Heart left ventricle (tissue), 16 donors: ENCODE results near the gene MRPL27. TPM values are rescaled to one million over a fixed set of nuclear protein-coding genes. Genes with fewer than 3 reads are reported as not detected.

Experiments used
- ATAC-seq, 4 donors: fragments of 200-7000 bp; cut with Tn5 transposase; one replicate each; pipeline ENCODE4 v1.9.1; 2020 to 2022; ENCODE audit warnings: moderate library complexity in 4 of 4, mild to moderate bottlenecking in 3 of 4, moderate number of reproducible peaks in 1 of 4
- DNase-seq, 5 donors: peaks; one replicate each; pipeline ENCODE4 v3.0.0-alpha.2; 2020
- H3K27ac ChIP-seq, 12 donors: fragments of 200-600 bp; sonication (generic) in 4 of 12; one replicate each; pipeline versions ENCODE4 v1.5.0 to v1.8.0; 2016 to 2022; ENCODE audit warnings: mild to moderate bottlenecking in 2 of 12
- H3K27me3 ChIP-seq, 9 donors: fragments of 200-600 bp; sonication (generic) in 2 of 9; one replicate each; pipeline versions ENCODE4 v1.5.1 to v1.8.0; 2016 to 2022; ENCODE audit warnings: mild to moderate bottlenecking in 3 of 9
- H3K36me3 ChIP-seq, 9 donors: fragments of 200-600 bp; sonication (generic) in 2 of 9; one replicate each; pipeline versions ENCODE4 v1.5.0 to v1.8.0; 2018 to 2022; ENCODE audit warnings: mild to moderate bottlenecking in 2 of 9
- H3K4me1 ChIP-seq, 12 donors: fragments of 200-600 bp; sonication (generic) in 4 of 12; one replicate each; pipeline versions ENCODE4 v1.5.0 to v1.8.0; 2016 to 2022; ENCODE audit warnings: mild to moderate bottlenecking in 3 of 12
- H3K4me3 ChIP-seq, 12 donors: fragments of 200-600 bp; sonication (generic) in 4 of 12; one replicate each; pipeline versions ENCODE4 v1.5.0 to v1.8.0; 2017 to 2022; ENCODE audit warnings: mild to moderate bottlenecking in 9 of 12, moderate library complexity in 4 of 12
- H3K9me3 ChIP-seq, 12 donors: fragments of 200-600 bp; sonication (generic) in 4 of 12; one replicate each; pipeline versions ENCODE4 v1.5.0 to v1.8.0; 2016 to 2022; ENCODE audit warnings: mild to moderate bottlenecking in 1 of 12
- POLR2A ChIP-seq, 2 donors: fragments of 450-650 bp; IDR thresholded peaks; one replicate each; pipeline ENCODE4 v1.6.1; 2017; ENCODE audit warnings: antibody characterized with exemption in 2 of 2, mild to moderate bottlenecking in 2 of 2, moderate library complexity in 2 of 2
- WGBS, 4 donors: extraction: QIAGEN DNeasy Blood & Tissue Kit in 2 of 4; methylation state at CpG; one replicate each; pipeline versions ENCODE4 v1.1.5 to v1.1.7; 2013 to 2018; 5-methylcytosine and 5-hydroxymethylcytosine counted together
- intact Hi-C, 10 donors: fragments of 100-400 bp; cut with DNase I; formaldehyde crosslinking; loops; one replicate each; pipeline versions ENCODE4 v1.11.1 to v1.14.2; 2022
- polyA plus RNA-seq, 2 donors: library from polyadenylated mRNA; stranded (reverse); fragments of 200-250 nt; gene quantifications; one replicate each; pipeline ENCODE4 v1.2.3, GENCODE V29; 2013
- total RNA-seq, 9 donors: library from RNA; depleted of rRNA in 2 of 9; stranded (reverse); fragments of >200 nt in 2 of 9; fragmentation: NEBNext Ultra II Directional in 3 of 9; extraction: Animal tissue kit (Norgen Biotek cat#: 25700) in 3 of 9; gene quantifications; one replicate each; pipeline versions ENCODE4 v1.1.0 to v1.2.4, GENCODE V29; 2016 to 2023
- TF ChIP-seq, protein P1 (sequence below), 12 donors: fragments of 200-600 bp; sonication (generic) in 4 of 12; IDR thresholded peaks; one replicate each; pipeline versions ENCODE4 v1.5.0 to v1.8.0; 2018 to 2022; ENCODE audit warnings: antibody characterized with exemption in 12 of 12, mild to moderate bottlenecking in 5 of 12
- donor health status: ischemic (EF 13 %, LVEDD 7.1; RV severe dilation, severe dysfunction).
- donor health status: healthy with polysubstance abuse.
- donor health status: DM: no; HTN: yes; CAD: no.
- donor health status: DM: no; HTN: no; CAD: no.
- donor health status: ischemic (EF 25% LVEDD 6.9; RV normal size, moderate dysfunction).
- donor health status: ischemic (EF 25% LVEDD 5.7; RV mildly dilated, moderate dysfunction).
- donor health status: healthy.
- donor health status: DM: yes; HTN: yes; CAD: no.
- donor health status: ischemic (EF 35%, LVEDD 5.7; RV mildly dilated, moderate dysfunction).
- donor health status: nonischemic (EF 11% LVEDD 7.7; RV severe dilation, severe dysfunction).
- donor health status: DM: yes; HTN: yes; CAD: no.
- donor health status: PGD.
- donor health status: ischemic (EF 29% LVEDD 5.4; RV normal size, mild dysfunction).
- donor health status: nonischemic (EF 23%, LVEDD 6.1; RV moderate dilation, normal function).

The MRPL27 gene
- total and polyA plus RNA-seq, 11 donors = 52.9 to 243 (median 74.5) TPM

DNA sequence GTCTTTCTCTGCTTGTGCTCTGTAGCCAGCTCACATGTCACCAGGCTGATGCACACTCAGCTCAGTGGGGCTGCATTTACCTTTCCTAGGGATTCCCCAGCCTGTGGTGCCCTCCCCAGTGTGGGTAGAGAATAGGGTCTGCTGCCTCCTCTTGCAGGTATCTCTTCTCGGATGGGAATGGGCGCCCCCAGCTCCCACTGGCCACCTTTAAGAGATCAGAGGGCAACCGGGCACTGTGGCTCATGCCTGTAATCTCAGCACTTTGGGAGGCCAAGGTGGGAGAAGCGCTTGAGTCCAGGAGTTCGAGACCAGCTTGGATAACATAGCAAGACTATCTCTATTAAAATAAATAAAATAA lies 23.8 kb downstream of the MRPL27 start:
- TF ChIP-seq, protein P1, sequence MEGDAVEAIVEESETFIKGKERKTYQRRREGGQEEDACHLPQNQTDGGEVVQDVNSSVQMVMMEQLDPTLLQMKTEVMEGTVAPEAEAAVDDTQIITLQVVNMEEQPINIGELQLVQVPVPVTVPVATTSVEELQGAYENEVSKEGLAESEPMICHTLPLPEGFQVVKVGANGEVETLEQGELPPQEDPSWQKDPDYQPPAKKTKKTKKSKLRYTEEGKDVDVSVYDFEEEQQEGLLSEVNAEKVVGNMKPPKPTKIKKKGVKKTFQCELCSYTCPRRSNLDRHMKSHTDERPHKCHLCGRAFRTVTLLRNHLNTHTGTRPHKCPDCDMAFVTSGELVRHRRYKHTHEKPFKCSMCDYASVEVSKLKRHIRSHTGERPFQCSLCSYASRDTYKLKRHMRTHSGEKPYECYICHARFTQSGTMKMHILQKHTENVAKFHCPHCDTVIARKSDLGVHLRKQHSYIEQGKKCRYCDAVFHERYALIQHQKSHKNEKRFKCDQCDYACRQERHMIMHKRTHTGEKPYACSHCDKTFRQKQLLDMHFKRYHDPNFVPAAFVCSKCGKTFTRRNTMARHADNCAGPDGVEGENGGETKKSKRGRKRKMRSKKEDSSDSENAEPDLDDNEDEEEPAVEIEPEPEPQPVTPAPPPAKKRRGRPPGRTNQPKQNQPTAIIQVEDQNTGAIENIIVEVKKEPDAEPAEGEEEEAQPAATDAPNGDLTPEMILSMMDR (IDR thresholded peaks at IDR 0.05) = no peak
- no peak for TF ChIP-seq POLR2A (IDR thresholded peaks at IDR 0.05)
- H3K36me3 ChIP-seq = peaks cover 0 to 13% (median 9%) of the 10 kb centered on the region in 9 donors
- no peak for ATAC-seq
- H3K4me3 ChIP-seq = no peak overlapping the region
- 86 to 96% (median 94%) methylated on average over 5 of the region's 5 CpGs for WGBS, 4 donors
- H3K27me3 ChIP-seq = no peaks in the 10 kb centered on the region
- peaks cover 0 to 42% (median 25%) of the 10 kb centered on the region in 12 donors for H3K4me1 ChIP-seq
- H3K9me3 ChIP-seq = no peaks in the 10 kb centered on the region
- no peak for DNase-seq
- intact Hi-C loops = no loop called here
- H3K27ac ChIP-seq = no peak overlapping the region

DNA sequence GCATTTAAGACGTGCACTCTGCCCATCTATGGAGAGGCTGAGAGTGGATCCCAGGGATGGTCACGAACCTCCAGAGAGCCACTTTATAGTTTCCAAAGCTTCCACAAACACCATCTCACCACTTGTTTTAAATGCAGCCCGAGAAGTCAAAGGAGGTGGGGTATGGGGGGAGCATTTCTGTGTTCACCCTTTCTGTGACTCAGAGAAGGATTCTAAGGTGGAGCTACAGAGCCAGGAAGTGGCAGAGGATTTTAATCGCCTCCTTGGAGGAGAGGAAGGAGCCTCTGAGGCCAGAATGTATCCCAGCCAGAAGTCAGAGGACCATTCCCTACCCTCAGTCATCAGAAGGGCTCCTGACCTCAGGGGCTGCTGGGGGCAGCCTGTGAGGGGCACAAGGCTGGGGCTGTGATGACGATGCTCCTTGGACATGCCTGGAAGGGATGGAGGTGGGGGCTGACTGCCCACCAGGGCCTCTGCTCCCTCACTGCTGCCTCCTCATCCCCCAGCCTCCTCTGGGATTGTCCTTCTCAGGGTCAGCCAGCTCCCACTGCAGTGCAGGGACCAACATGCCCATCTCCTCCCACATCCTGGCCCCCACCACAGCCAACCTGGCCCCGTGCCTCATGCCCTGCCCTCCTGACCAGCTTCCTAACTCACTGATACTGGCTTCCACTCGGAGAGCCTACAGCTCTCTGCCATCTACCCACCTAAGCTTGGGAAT lies 24.3 kb downstream of the MRPL27 start:
- intact Hi-C loops = no loop called here
- TF ChIP-seq, protein P1 (IDR thresholded peaks at IDR 0.05) = no peak
- TF ChIP-seq POLR2A (IDR thresholded peaks at IDR 0.05) = no peak
- H3K4me3 ChIP-seq = no peak overlapping the region
- H3K4me1 ChIP-seq = peaks cover 0 to 42% (median 25%) of the 10 kb centered on the region in 12 donors
- H3K27ac ChIP-seq = no peak overlapping the region
- ATAC-seq = no peak
- peaks cover 0 to 7% (median 3%) of the 10 kb centered on the region in 9 donors for H3K36me3 ChIP-seq
- WGBS, 4 donors = 60 to 70% (median 66%) methylated on average over 6 to 7 of the region's 7 CpGs
- no peaks in the 10 kb centered on the region for H3K9me3 ChIP-seq
- DNase-seq = no peak
- H3K27me3 ChIP-seq = no peaks in the 10 kb centered on the region

DNA sequence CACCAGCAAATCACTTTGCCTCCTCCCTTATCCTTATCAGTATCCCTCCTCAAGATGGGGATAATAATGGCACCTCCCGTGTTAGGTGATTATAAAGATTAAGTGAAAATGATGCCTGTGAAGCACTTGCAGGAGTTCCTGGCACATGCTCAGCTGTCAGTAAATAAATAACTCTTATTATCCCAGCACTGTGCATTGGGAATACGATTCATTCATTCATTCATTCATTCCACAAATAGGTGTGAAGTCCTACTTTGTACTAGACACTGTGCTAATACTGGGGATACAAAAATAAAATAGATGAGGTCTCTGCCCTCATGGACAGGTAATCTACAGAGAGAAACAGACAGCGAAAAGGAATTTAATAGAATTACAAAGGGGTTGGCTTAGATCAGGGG lies 25.1 kb downstream of the MRPL27 start:
- H3K27ac ChIP-seq = no peak overlapping the region
- H3K36me3 ChIP-seq = peaks cover 0 to 4% (median 0%) of the 10 kb centered on the region in 9 donors
- TF ChIP-seq POLR2A (IDR thresholded peaks at IDR 0.05) = no peak
- TF ChIP-seq, protein P1 (IDR thresholded peaks at IDR 0.05) = no peak
- DNase-seq = no peak
- H3K9me3 ChIP-seq = no peaks in the 10 kb centered on the region
- H3K27me3 ChIP-seq = no peaks in the 10 kb centered on the region
- H3K4me1 ChIP-seq = peaks cover 0 to 42% (median 25%) of the 10 kb centered on the region in 12 donors
- H3K4me3 ChIP-seq = peak overlapping the region in 2 of 12 donors; percentile 91 to 96
- WGBS, 4 donors = 63 to 71% (median 67%) methylated on average over 3 of the region's 3 CpGs
- intact Hi-C loops = no loop called here
- ATAC-seq = no peak

DNA sequence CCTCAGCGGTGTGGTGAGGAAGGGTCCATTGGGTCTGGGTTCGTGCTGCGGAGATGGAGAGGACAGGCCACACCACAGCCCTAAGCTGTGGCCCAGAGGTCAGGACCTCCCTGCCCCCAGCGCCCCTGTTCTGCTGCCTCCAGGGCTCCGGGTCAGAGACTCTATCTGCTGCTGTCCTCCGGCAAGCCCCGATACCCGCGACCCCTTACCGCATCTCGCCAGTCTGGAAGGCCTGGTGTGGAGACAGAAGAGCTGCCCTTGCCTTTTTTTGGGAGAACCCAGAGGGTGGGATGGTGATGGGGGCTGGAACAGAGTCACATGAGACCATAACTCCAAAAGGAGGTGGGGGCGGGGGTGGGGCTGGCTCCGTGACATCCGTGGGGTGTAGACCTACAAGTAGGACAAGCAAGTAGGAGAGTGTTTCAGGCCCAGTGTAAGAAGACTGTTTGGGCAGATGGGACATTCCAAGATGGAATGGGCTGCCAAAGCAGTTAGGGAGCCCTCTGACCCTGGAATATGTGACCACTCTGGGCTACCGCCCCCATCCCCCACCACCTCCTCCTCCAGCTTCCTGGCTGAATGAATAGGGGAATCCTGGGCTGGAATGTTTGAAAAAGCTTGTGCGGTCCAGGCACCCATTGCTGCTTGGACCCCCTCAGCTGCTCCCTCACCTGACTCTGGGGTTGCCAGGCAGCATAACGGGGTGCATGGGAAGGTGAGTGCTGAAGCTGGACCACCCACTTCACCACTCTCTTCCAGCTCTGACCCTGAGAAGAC lies 25.7 kb downstream of the MRPL27 start:
- Histone ChIP-seq H3K9me3 (no peaks in the 10 kb centered on the region), H3K4me1 (peaks cover 0 to 38% (median 25%) of the 10 kb centered on the region in 12 donors), H3K36me3 (peaks cover 0 to 3% (median 0%) of the 10 kb centered on the region in 9 donors), H3K27ac (peak overlapping the region in 5 of 12 donors; percentile 13 to 68 (median 64)), H3K27me3 (no peaks in the 10 kb centered on the region), H3K4me3 (peak overlapping the region; percentile 68 to 99 (median 90))
- TF ChIP-seq POLR2A (IDR thresholded peaks at IDR 0.05) = no peak
- TF ChIP-seq, protein P1 (IDR thresholded peaks at IDR 0.05) = no peak
- WGBS, 4 donors = 31 to 37% (median 34%) methylated on average over 15 to 17 of the region's 17 CpGs
- peak in 2 of 4 donors; percentile 1 to 7 for ATAC-seq
- intact Hi-C loops = no loop called here
- DNase-seq = no peak
